Endothelial cell (in vitro differentiated cells): Measurements from ENCODE around the gene ZMYM5. TPM values are rescaled to one million over a fixed set of nuclear protein-coding genes. Genes with fewer than 3 reads are reported as not detected.

Experiments
- DNase-seq: peaks from one replicate; pipeline ENCODE4 v3.0.0; 2021; ENCODE audit warnings: low spot score
- H3K27ac Mint-ChIP-seq: one replicate; pipeline ENCODE4 v1.8.0; 2021; ENCODE audit warnings: mixed read lengths, inconsistent platforms; ENCODE audit not compliant: unreplicated experiment
- H3K27me3 Mint-ChIP-seq: one replicate; pipeline ENCODE4 v1.8.0; 2021; ENCODE audit warnings: mild to moderate bottlenecking, moderate library complexity, mixed read lengths, inconsistent platforms; ENCODE audit not compliant: unreplicated experiment
- H3K36me3 Mint-ChIP-seq: one replicate; pipeline ENCODE4 v1.8.0; 2021; ENCODE audit warnings: mild to moderate bottlenecking, low read depth, mixed read lengths, inconsistent platforms; ENCODE audit not compliant: unreplicated experiment
- H3K4me1 Mint-ChIP-seq: one replicate; pipeline ENCODE4 v1.8.0; 2021; ENCODE audit warnings: mild to moderate bottlenecking, mixed read lengths, inconsistent platforms; ENCODE audit not compliant: unreplicated experiment
- H3K4me3 Mint-ChIP-seq: one replicate; pipeline ENCODE4 v1.8.0; 2021; ENCODE audit warnings: mild to moderate bottlenecking, mixed read lengths, inconsistent platforms; ENCODE audit not compliant: unreplicated experiment
- H3K9me3 Mint-ChIP-seq: one replicate; pipeline ENCODE4 v1.8.0; 2021; ENCODE audit warnings: mixed read lengths, inconsistent platforms; ENCODE audit not compliant: unreplicated experiment
- total RNA-seq: library from RNA; stranded (reverse); fragmentation: NEBNext Ultra II Directional; extraction: Animal tissue kit (Norgen Biotek cat#: 25700); gene quantifications from one replicate; pipeline ENCODE4 v1.2.1, GENCODE V29; 2021; ENCODE audit not compliant: unreplicated experiment
- TF ChIP-seq, protein P1 (sequence below): fragments of 200-600 bp; sonication (generic); IDR thresholded peaks from one replicate; pipeline ENCODE4 v1.5.0; 2021; ENCODE audit warnings: antibody characterized with exemption; ENCODE audit not compliant: unreplicated experiment

The ZMYM5 gene
- total RNA-seq, 1 donor from 2014 or later, result 17.3 TPM

DNA sequence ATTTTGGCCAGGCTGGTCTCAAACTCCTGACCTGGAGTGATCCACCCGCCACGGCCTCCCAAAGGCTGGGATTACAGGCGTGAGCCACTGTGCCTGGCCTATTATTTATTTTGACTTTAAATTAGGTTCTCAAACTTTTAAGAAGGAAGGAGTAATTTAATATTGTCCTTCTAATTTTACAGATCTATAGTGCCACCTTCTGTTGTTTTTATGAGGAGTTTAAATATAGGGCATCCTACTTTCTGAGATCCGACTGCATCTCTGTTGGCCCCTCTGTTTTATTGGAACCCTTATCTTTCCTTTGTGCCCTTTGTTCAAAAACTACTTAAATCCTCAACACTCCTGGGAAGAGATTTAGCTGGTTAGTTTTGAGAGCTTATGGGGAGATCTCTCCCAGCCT, 25.4 kb upstream of the ZMYM5 start:
- TF ChIP-seq, protein P1, sequence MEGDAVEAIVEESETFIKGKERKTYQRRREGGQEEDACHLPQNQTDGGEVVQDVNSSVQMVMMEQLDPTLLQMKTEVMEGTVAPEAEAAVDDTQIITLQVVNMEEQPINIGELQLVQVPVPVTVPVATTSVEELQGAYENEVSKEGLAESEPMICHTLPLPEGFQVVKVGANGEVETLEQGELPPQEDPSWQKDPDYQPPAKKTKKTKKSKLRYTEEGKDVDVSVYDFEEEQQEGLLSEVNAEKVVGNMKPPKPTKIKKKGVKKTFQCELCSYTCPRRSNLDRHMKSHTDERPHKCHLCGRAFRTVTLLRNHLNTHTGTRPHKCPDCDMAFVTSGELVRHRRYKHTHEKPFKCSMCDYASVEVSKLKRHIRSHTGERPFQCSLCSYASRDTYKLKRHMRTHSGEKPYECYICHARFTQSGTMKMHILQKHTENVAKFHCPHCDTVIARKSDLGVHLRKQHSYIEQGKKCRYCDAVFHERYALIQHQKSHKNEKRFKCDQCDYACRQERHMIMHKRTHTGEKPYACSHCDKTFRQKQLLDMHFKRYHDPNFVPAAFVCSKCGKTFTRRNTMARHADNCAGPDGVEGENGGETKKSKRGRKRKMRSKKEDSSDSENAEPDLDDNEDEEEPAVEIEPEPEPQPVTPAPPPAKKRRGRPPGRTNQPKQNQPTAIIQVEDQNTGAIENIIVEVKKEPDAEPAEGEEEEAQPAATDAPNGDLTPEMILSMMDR, result no peak
- Mint-ChIP-seq H3K36me3 (no peaks in the 10 kb centered on the region), H3K9me3 (no peaks in the 10 kb centered on the region), H3K4me1 (no peaks in the 10 kb centered on the region), H3K27me3 (peaks cover 4% of the 10 kb centered on the region), H3K4me3 (no peak overlapping the region), H3K27ac (no peak overlapping the region)
- no peak for DNase-seq

DNA sequence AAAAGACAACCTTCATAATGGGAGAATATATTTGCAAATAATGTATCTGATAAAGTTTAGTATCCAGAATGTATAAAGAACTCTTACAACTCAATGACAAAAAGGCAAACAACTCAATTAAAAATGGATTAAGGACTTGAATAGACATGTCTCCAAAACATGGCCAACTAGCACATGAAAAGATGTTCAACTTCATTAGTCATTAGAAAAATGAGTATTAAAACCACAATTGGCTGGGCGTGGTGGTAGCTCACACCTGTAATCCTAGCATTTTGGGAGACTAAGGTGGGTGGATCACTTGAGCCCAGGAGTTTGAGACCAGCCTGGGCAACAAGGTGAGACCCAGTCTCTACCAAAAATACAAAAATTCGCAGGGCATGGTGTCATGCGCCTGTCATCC, 18.8 kb upstream of the ZMYM5 start:
- Mint-ChIP-seq H3K27me3 (peaks cover 4% of the 10 kb centered on the region), H3K36me3 (no peaks in the 10 kb centered on the region), H3K27ac (no peak overlapping the region), H3K4me3 (no peak overlapping the region), H3K4me1 (no peaks in the 10 kb centered on the region), H3K9me3 (no peaks in the 10 kb centered on the region)
- DNase-seq, result no peak
- TF ChIP-seq, protein P1, result no peak

DNA sequence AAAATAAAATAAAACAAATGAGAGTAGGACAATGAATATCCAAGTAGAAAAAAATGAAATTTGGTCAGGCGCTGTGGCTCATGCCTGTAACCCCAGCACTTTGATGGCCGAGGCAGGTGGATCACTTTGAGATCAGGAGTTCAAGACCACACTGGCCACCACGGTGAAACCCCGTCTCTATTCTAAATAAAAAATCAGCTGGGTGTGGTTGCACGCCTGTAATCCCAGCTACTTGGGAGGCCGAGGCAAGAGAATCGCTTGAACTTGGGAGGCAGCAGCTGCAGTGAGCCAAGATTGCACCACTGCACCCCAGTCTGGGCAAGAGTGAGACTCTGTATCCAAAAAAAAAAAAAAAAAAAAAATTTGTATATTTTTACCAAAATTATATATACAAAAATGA, 18.2 kb upstream of the ZMYM5 start:
- H3K9me3 Mint-ChIP-seq, result no peaks in the 10 kb centered on the region
- H3K4me3 Mint-ChIP-seq, result no peak overlapping the region
- peaks cover 4% of the 10 kb centered on the region for H3K27me3 Mint-ChIP-seq
- H3K36me3 Mint-ChIP-seq, result no peaks in the 10 kb centered on the region
- no peak for DNase-seq
- TF ChIP-seq, protein P1, result no peak
- no peaks in the 10 kb centered on the region for H3K4me1 Mint-ChIP-seq
- no peak overlapping the region for H3K27ac Mint-ChIP-seq

DNA sequence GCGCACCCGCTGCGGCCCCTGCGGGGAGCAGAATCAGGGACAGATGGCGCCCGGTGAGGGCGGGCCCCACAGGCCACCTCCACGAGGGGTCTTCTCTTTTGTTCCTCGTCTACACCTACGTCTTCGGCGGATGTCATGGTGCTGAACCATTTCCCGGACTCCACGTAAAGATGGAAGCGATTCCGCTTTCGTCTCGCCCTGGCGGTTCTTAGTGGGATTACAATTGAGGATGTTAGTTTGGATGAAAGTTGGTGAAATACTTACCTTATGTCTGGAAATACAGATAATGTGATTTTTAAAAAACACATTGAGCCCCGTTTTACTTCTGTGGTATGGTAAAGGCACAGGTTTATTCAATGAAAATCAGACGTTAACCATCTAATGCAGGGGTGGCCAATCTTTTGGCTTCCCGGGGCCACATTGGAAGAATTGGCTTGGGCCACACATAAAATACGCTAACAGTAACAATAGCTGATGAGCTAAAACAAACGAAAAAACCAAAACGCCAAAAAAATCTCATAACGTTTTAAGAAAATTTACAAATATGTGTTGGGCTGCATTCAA, 1.4 kb upstream of the ZMYM5 start:
- Mint-ChIP-seq H3K4me3 (peak overlapping the region; percentile 97), H3K27ac (peak overlapping the region; percentile 99), H3K4me1 (peaks cover 22% of the 10 kb centered on the region), H3K9me3 (no peaks in the 10 kb centered on the region), H3K36me3 (peaks cover 19% of the 10 kb centered on the region), H3K27me3 (peaks cover 23% of the 10 kb centered on the region)
- DNase-seq, result peak; percentile 66
- TF ChIP-seq, protein P1, result peak; percentile 95

DNA sequence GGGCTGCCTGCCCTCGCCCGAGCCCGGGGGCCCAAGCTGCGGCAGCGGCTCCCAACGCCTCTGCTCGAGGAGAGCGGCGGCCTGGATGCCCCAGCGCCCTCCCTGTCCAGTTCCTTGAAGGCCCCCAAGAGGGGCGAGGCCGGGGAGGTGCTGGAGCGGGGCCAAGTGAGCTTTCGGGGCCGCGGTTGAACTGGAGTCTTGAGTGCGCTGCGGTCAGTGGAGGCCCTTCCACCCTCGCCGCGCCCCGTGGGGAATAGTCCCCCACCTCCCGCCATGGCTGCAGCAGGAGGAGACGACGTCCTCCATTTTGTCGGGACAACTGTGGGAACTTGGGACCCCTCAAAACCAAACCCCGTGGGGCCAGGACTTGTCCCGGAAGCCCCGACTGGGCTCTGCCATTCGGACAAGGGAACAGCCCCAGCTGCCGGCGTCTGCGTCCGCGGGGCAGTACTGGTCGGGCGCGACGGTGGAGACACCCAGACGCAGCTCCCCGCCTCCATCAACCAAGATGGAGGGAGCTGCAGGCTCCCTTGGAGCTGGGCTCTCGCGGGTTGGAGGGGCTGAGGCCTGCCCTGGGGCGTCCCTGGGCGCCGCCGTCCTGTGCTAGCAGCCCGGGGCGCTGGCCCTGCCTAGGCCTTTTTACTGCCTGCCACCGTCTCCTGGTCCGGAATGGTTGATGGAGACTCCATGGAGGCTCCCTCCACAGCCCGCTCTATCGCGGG, 736 bp upstream of the ZMYM5 start:
- no peaks in the 10 kb centered on the region for H3K9me3 Mint-ChIP-seq
- TF ChIP-seq, protein P1, result no peak
- DNase-seq, result peak; percentile 61
- H3K27me3 Mint-ChIP-seq, result peaks cover 23% of the 10 kb centered on the region
- H3K4me3 Mint-ChIP-seq, result peak overlapping the region; percentile 97
- H3K27ac Mint-ChIP-seq, result peak overlapping the region; percentile 87
- H3K4me1 Mint-ChIP-seq, result peaks cover 22% of the 10 kb centered on the region
- H3K36me3 Mint-ChIP-seq, result peaks cover 19% of the 10 kb centered on the region
